HCT116 (cell line): Measurements from ENCODE around the gene KRTAP10-10. TPM values are rescaled to one million over a fixed set of nuclear protein-coding genes. Genes with fewer than 3 reads are reported as not detected.

Experiments used
- ATAC-seq: fragments of 200-7000 bp; cut with Tn5 transposase; 2 replicates; pipeline ENCODE4 v1.9.1; 2020; ENCODE audit warnings: mild to moderate bottlenecking, moderate library complexity
- BruUV-seq: library from RNA; stranded (reverse); fragments of 400-500 nt; replicated peaks from 2 replicates; lab custom pipeline; 2021; lab: Mats Ljungman, UMichigan
- CTCF ChIA-PET: fragments of 300-600 bp; sonication (Branson Sonifier 250); formaldehyde crosslinking; loops from one replicate; lab custom pipeline; 2021; ENCODE audit warnings: antibody characterized with exemption; lab: Charles Lee
- POLR2A ChIA-PET: fragments of 300-600, 350-600 bp; sonication (Branson Sonifier 250); formaldehyde crosslinking; loops from one replicate; lab custom pipeline; 2021; ENCODE audit warnings: antibody characterized with exemption; lab: Charles Lee
- RAD21 ChIA-PET, 2 experiments: fragments of 300-600 bp; sonication (Branson Sonifier 250); formaldehyde crosslinking; loops; one replicate each; lab custom pipeline; 2023; ENCODE audit warnings: low total read pairs in 2 of 2; ENCODE audit not compliant: uncharacterized antibody in 2 of 2, unreplicated experiment in 2 of 2, low non-redundant PET in 1 of 2; lab: Charles Lee
- DNase-seq: peaks from one replicate; pipeline ENCODE4 v3.0.0-alpha.2; 2010; ENCODE audit warnings: low read depth, low spot score
- H2AFZ ChIP-seq: fragments of 200-600 bp; shearing (Covaris generic), sonication (generic); 2 replicates; pipeline ENCODE4 v1.6.1; 2017; ENCODE audit warnings: low read depth, mixed run types, mixed read lengths, antibody characterized with exemption, low read length; ENCODE audit not compliant: poor library complexity, severe bottlenecking
- H3K27ac ChIP-seq: 2 replicates; pipeline ENCODE4 v1.5.1; 2012; ENCODE audit warnings: low read depth, low read length
- H3K27me3 ChIP-seq: fragments of 200-600 bp; sonication (generic); 2 replicates; pipeline ENCODE4 v1.6.1; 2016; ENCODE audit warnings: mixed run types, low read length, mixed read lengths; ENCODE audit not compliant: insufficient read depth
- H3K36me3 ChIP-seq, 2 experiments: fragments of 200-500 bp in 1 of 2; fragments of 200-600 bp in 1 of 2; sonication (Bioruptor generic) in 1 of 2; sonication (generic) in 1 of 2; 2 replicates each; pipeline versions ENCODE4 v1.5.1 to v1.6.1; 2014 to 2016; ENCODE audit warnings: low read length in 2 of 2, inconsistent platforms in 1 of 2, mixed read lengths in 1 of 2, mixed run types in 1 of 2; ENCODE audit not compliant: insufficient read depth in 2 of 2, control insufficient read depth in 1 of 2
- H3K4me1 ChIP-seq, 2 experiments: fragments of 200-600 bp in 1 of 2; sonication (generic) in 1 of 2; 2 replicates each; pipeline versions ENCODE4 v1.5.1 to v1.6.1; 2012 to 2017; ENCODE audit warnings: low read length in 2 of 2, inconsistent platforms in 1 of 2, mild to moderate bottlenecking in 1 of 2, mixed read lengths in 1 of 2, mixed run types in 1 of 2, moderate library complexity in 1 of 2; ENCODE audit not compliant: insufficient read depth in 2 of 2, control insufficient read depth in 1 of 2
- H3K4me2 ChIP-seq: fragments of 200-600 bp; sonication (generic); 2 replicates; pipeline ENCODE4 v1.6.1; 2017; ENCODE audit warnings: mixed run types, low read length, mixed read lengths
- H3K4me3 ChIP-seq, 2 experiments: fragments of 200-600 bp in 1 of 2; sonication (generic) in 1 of 2; replicated peaks in 1 of 2; 2 replicates each; pipeline ENCODE4 v1.5.1; 2011 to 2016; ENCODE audit warnings: low read length in 2 of 2, control low read depth in 1 of 2, low read depth in 1 of 2, mild to moderate bottlenecking in 1 of 2, mixed read lengths in 1 of 2, mixed run types in 1 of 2
- H3K79me2 ChIP-seq: fragments of 200-600 bp; sonication (generic); 2 replicates; pipeline ENCODE4 v1.6.1; 2017; ENCODE audit warnings: mild to moderate bottlenecking, mixed run types, low read length, moderate library complexity, mixed read lengths; ENCODE audit not compliant: insufficient read depth
- H3K9ac ChIP-seq: fragments of 200-600 bp; sonication (generic); 2 replicates; pipeline ENCODE4 v1.6.1; 2016; ENCODE audit warnings: low read length, mixed read lengths
- H3K9me2 ChIP-seq: fragments of 200-600 bp; sonication (generic), shearing (Covaris generic); 2 replicates; pipeline ENCODE4 v1.6.1; 2017; ENCODE audit warnings: mixed run types, mild to moderate bottlenecking, moderate library complexity; ENCODE audit not compliant: insufficient read depth
- H3K9me3 ChIP-seq, 2 experiments: fragments of 200-500 bp in 1 of 2; fragments of 200-600 bp in 1 of 2; sonication (Bioruptor generic) in 1 of 2; sonication (generic) in 1 of 2; 2 replicates each; pipeline ENCODE4 v1.6.1; 2014 to 2017; ENCODE audit warnings: low read length in 2 of 2, mixed read lengths in 2 of 2, inconsistent platforms in 1 of 2, low read depth in 1 of 2, mild to moderate bottlenecking in 1 of 2, mixed run types in 1 of 2, moderate library complexity in 1 of 2; ENCODE audit not compliant: control insufficient read depth in 1 of 2, insufficient read depth in 1 of 2
- H4K20me1 ChIP-seq: fragments of 200-600 bp; sonication (generic), shearing (Covaris generic); 2 replicates; pipeline ENCODE4 v1.6.1; 2017; ENCODE audit warnings: mixed run types, mild to moderate bottlenecking, moderate library complexity; ENCODE audit not compliant: insufficient read depth
- EGR1 ChIP-seq: IDR thresholded peaks from 2 replicates; pipeline ENCODE4 v1.6.1; 2012; ENCODE audit warnings: low read depth
- RAD21 ChIP-seq: IDR thresholded peaks from 2 replicates; pipeline ENCODE4 v1.6.1; 2012; ENCODE audit warnings: low read depth, mild to moderate bottlenecking
- SP1 ChIP-seq: IDR thresholded peaks from 2 replicates; pipeline ENCODE4 v1.6.1; 2012; ENCODE audit warnings: low read depth
- ZNF274 ChIP-seq: fragments of 200-500 bp; sonication (Bioruptor generic); IDR thresholded peaks from 2 replicates; pipeline ENCODE4 v1.6.1; 2014; ENCODE audit warnings: mild to moderate bottlenecking, low read depth, low read length, inconsistent platforms
- intact Hi-C: fragments of 100-400 bp; cut with micrococcal nuclease; formaldehyde crosslinking; loops from 2 replicates; pipeline ENCODE4 v1.10.0; 2022
- total RNA-seq: library from RNA; stranded (reverse); gene quantifications from one replicate; pipeline ENCODE4 v1.2.1, GENCODE V29; 2021; ENCODE audit not compliant: unreplicated experiment

Gene KRTAP10-10
- total RNA-seq, 1 experiment from 2014 or later = not detected

DNA sequence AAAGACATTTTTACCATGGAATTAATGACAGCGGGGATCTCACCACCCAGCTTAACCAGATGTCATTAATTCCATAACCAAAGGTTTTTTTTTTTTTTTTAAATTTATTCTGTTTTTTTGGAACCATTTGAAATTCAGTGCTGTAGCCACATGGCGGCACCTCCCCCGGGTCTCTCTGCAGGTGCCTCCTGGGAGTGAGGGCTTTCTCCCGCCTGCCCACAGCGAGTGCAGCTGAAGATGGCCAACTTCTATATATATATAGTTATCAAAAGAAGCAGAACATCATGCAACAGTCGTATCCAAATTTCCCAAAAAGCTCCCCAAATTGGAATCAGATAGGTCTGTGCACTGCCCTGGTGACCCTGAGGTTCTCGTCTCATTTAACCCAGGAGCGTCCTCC is 21.7 kb upstream of the KRTAP10-10 start:
- Histone ChIP-seq H3K9me3 (peaks cover 4 to 9% of the 10 kb centered on the region in 2 experiments), H2AFZ (no peak overlapping the region), H3K9me2 (no peaks in the 10 kb centered on the region), H4K20me1 (no peaks in the 10 kb centered on the region), H3K79me2 (no peaks in the 10 kb centered on the region), H3K36me3 (no peaks in the 10 kb centered on the region), H3K4me2 (no peak overlapping the region), H3K9ac (no peak overlapping the region), H3K4me3 (no peak overlapping the region), H3K4me1 (no peaks in the 10 kb centered on the region), H3K27ac (no peak overlapping the region), H3K27me3 (no peaks in the 10 kb centered on the region)
- ChIA-PET POLR2A (no interaction called here), RAD21 (no interaction called here), CTCF (interaction anchor here (0.7 kb wide), 1 partner anchor 186 kb away, joined by 3 read pairs; the partner anchor contains the start of gene UBE2G2)
- no peak for ATAC-seq
- TF ChIP-seq RAD21 = no peak
- no peak for TF ChIP-seq ZNF274
- no peak for TF ChIP-seq SP1
- TF ChIP-seq EGR1 = no peak
- intact Hi-C loops = no loop called here
- no TSS peak for BruUV-seq
- no peak for DNase-seq

DNA sequence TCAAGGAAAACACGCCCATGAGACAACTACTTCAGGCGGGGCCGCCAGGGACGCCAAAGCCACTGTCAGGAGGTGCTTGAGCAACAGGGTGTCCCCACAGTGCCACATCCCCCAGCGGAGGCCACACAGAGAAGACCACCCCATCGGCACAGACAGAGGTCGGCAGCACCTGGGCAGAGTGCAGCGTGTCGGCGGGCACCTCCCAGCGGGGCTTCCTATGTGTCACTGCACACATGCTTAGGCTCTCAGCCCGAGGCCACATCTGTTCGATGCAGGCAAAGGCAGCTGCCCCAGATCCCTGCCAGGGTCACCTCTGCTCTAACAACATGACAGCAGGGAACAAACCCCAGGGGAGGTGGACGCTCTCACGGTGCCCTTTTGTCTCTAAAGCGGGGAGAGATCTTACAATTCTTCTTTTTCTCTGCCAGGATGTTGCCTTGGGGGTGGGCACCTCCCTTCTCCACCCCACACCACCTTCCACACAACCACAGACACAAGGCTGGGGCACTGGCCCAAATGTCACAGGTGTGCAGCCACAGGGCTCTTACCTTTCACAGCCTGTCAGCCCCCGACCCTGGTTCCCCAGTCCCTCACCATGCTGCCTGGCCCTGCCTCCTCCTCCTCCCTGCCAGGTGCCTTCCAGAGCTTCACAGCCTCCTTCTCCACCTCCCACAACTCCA is 21.1 kb upstream of the KRTAP10-10 start:
- ChIA-PET CTCF (no interaction called here), RAD21 (no interaction called here), POLR2A (no interaction called here)
- intact Hi-C loops = no loop called here
- Histone ChIP-seq H3K4me2 (no peak overlapping the region), H3K27ac (no peak overlapping the region), H3K4me3 (no peak overlapping the region), H3K9ac (no peak overlapping the region), H3K4me1 (no peaks in the 10 kb centered on the region), H3K36me3 (no peaks in the 10 kb centered on the region), H3K27me3 (no peaks in the 10 kb centered on the region), H3K9me2 (no peaks in the 10 kb centered on the region), H4K20me1 (no peaks in the 10 kb centered on the region), H3K79me2 (no peaks in the 10 kb centered on the region), H2AFZ (no peak overlapping the region), H3K9me3 (peaks cover 5 to 9% of the 10 kb centered on the region in 2 experiments)
- TF ChIP-seq SP1 = no peak
- ATAC-seq = no peak
- no peak for DNase-seq
- BruUV-seq = no TSS peak
